GM19467 (cell line): ENCODE results near the gene SFXN1.

Experiments used
- ATAC-seq: cut with Tn5 transposase; IDR thresholded peaks from one replicate; pipeline ENCODE4 v1.9.1; 2021; ENCODE audit warnings: mild to moderate bottlenecking, moderate library complexity; ENCODE audit not compliant: unreplicated experiment

Gene SFXN1

GRCh38 chr5:175465282-175465681, 13.1 kb upstream of the SFXN1 start:
- no peak for ATAC-seq

GRCh38 chr5:175466700-175467318, 11.6 kb upstream of the SFXN1 start:
- no peak for ATAC-seq

- no peak for ATAC-seq
These were observed 10.2 kb upstream of the SFXN1 start for GRCh38 chr5:175467983-175468690.

DNA sequence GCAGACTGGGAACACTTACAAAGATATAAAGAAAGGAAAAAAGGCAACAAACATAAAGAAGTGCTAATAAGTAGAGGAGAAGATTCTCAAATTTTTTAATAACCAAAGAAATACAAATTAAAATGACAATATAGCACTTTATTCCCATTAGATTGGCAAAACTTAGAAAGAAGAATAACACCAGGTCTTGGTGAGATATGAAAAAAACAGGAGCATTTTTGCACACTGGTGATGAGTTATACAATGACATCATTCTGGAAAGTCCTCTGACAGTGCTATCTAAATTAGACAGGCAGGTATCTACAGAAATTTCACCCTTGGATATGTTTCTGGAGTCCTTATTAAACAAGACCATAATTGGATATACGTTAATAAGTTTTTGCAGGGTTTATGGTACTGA, 9.5 kb upstream of the SFXN1 start:
- no peak for ATAC-seq

GRCh38 chr5:175469916-175470315, 8.4 kb upstream of the SFXN1 start:
- no peak for ATAC-seq

DNA sequence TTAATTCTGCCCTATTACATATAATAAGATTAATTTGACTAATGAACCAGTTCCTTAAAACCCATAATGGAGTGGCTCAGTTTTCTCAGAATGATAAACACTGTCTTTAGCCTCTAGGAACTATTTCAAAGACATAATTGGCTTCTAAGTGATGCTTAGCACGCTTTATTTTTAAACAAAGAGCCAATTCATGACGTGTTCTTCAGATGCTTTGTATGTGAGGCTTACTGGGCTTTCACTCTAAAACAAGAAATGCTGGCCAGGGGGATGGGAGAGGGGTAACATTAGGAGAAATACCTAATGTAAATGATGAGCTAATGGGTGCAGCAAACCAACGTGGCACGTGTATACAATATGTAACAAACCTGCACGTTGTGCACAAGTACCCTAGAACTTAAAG, 7.6 kb upstream of the SFXN1 start:
- no peak for ATAC-seq

DNA sequence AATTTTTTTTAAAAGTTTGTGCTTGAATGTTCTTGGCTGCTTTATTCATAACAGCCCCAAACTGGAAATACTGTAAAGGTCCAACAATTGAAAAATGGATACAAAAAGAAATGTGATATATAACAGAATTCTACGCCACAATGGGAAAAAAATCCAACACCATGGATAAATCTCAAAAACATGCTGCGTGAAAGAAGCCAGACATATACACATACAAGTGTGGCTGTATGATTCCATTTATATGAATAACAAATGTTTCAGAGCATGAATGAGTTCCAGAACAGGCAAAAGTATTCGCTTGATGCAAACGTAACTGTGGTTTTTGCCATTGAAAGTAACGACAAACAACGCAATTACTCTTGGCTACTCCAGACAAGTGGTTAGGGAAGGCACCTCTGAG, 7.2 kb upstream of the SFXN1 start:
- ATAC-seq, result no peak

GRCh38 chr5:175471628-175472027, 6.7 kb upstream of the SFXN1 start:
- no peak for ATAC-seq

DNA sequence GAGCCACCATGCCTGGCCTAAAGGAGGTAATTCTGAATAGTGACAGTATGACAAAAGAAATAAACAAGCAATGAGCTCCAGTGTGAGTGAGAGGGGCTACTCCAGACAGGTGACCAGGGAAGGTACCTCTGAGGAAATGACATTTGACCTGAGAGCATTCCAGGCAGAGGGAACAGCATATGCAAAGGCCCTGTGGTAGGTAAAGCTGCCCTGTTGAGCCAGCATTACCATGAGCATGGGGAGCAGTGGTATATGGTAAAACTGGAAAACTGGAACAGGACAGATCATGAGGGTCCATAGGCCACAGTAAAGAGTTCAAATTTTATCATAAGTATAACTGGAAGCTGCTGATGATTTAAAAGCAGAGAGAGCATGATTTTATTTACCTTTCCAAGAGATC, 6.0 kb upstream of the SFXN1 start:
- ATAC-seq, result no peak

DNA sequence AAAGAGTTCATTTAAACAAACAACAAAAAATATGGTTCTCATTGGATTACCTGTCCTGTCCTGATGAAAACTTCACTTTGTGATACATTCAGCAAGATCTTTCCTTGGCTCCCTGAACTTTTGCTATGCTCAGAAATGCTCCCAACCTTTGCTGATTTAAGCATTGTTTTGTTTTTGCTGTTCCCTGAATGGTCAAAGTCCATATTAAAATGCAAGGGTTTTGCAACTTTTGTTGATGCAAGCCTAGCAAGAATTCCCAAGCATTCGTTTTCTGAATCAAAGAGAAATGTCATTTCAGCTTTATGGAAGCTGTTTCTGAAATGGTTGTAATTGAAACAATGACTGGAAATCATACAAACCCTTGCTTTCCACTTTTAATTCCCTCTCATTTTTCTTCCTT, 3.1 kb upstream of the SFXN1 start:
- ATAC-seq, result no peak

DNA sequence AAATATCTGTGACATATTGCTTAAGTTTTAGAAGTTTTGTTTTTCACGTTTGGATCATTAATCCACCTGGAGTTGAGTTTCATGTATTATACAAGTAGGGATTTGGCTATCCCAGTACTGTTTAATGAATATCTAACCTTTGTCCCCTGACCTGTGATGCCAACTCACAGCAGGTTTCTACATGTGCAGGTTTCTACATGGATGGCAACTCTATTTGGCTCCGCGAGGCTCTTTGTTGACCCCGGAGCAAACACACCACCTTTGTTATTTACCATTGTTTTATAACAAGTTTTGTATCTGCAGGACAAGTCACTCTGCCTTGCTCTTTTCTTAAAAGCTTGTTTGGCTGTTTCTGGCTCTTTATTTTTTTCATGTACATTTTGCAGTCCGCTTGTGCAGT, 920 bp upstream of the SFXN1 start:
- no peak for ATAC-seq

GRCh38 chr5:175478008-175478383, 364 bp upstream of the SFXN1 start:
- ATAC-seq, result no peak

GRCh38 chr5:175479125-175479881, 943 bp downstream of the SFXN1 start:
- peak; percentile 17 for ATAC-seq

DNA sequence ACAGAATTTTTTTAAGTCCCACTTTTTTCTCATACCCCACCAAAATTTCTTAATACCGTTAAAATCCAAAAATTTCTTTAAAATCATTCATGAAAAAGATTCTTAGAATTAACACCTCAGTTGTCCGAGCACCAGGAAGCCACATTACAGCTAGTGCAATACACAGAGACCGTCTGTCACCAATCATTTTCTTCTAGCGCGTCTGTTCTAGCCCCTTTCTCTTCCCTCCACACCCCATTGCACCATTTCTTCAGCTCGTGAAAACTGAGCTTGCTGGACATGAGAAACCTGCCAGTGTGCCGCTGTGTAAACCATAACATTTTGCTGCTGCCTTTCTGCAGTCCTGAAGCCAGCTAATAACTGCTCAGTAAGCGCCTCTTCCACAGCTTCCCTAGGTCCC, 5.0 kb downstream of the SFXN1 start:
- ATAC-seq, result no peak

GRCh38 chr5:175484322-175484721, 6.0 kb downstream of the SFXN1 start:
- no peak for ATAC-seq

GRCh38 chr5:175484829-175485228, 6.5 kb downstream of the SFXN1 start:
- no peak for ATAC-seq

GRCh38 chr5:175485631-175486030, 7.3 kb downstream of the SFXN1 start:
- ATAC-seq, result no peak

GRCh38 chr5:175487514-175488222, 9.3 kb downstream of the SFXN1 start:
- ATAC-seq, result no peak

DNA sequence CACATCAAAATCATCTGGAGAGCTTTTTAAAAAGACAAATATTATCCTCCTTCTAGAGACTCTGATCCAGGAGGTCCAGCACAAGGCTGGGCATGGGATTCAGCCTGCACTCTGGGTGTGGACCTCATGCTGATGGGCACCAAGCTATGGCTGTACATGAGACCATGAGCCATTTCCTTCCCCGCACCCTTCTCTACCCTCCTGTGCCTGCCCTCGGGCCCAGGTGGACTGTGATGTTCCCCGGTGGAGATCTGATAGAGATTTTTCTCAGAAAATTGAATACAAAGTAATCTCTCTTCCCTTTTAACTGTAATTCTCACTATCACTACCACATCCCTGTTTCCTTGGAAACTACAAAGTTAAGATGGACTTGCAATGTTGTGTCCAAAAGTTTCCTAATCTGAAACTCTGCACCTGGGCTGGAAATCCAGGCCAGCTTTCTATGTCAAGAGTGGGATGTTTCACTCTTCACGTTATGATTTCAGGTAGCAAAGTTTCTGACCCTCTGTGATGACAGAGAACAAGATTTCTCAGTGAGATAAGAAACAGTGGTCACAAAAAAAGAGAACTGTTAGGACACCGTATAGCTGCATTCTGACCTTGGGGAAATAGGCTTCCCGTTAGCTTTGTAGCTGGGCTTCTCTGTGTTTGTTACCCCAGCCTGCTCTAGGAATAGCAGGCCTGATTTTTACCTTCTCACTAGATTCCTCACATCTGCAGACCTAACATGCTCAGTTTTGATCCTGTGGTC, 11.5 kb downstream of the SFXN1 start:
- no peak for ATAC-seq

DNA sequence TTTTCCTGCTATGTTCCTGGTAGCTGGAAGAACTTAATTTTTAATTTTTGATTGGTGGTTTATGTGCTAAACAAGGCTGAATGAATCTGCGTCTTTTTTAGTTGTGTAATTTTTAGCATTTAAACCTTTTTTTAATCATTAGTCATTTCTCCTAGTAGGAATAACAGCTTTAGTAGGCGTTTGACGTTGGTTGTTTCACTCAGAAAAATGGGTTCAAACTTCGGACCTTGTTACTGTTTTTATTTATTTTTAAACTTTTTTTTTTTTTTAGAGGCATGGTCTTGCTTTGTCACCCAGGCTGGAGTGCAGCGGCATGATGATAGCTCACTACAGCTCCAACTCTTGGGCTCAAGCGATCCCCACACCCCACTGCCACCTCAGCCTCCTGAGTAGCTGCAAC, 12.9 kb downstream of the SFXN1 start:
- no peak for ATAC-seq

DNA sequence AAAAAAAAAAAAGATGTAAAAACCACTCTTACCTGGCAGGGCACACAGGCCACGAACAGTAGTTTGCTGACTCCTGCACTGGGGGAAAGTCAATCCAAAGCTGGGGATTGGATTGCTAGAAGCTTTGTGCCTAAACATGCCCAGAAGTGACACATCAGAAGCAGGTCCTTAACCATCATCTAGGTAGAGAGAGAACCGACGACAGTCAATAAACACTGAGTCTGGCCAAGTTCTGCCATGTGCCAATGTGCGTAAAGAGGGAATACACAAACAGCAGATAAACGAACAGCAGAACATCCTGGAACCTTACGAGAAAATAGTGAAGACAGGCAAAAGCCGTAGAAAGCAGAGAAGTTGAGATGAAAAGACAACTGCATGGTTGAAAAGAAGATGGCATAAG, 14.9 kb downstream of the SFXN1 start:
- ATAC-seq, result no peak
